IPS DF 19.7 (cell line): ENCODE results near the gene COL4A6.
"Not testable (repeated sequence)": the region's sequence is repeated elsewhere in the genome, so short reads cannot be mapped to it uniquely, and the experiment has no call there.

ENCODE experiments used
- DNase-seq: peaks from one replicate; pipeline ENCODE4 v3.0.0-alpha.2; 2013; ENCODE audit warnings: low read depth, low spot score

COL4A6 gene

GRCh38 chrX:108438110-108438623 is at the start of gene COL4A6:
Gene COL4A6, minus strand, starts transcription at chrX:108438422. Its CDS starts 226 bp downstream, at chrX:108438196.
- peak; percentile 28 for DNase-seq

GRCh38 chrX:108485960-108486359 is 47.7 kb upstream of the COL4A6 start:
- no peak for DNase-seq

GRCh38 chrX:108484251-108484650 is 46.0 kb upstream of the COL4A6 start:
- no peak for DNase-seq

GRCh38 chrX:108481528-108481927 is 43.3 kb upstream of the COL4A6 start:
- not testable (repeated sequence) for DNase-seq

- no peak for DNase-seq
Observed at GRCh38 chrX:108473979-108474378, 35.8 kb upstream of the COL4A6 start.

- no peak for DNase-seq
Observed at GRCh38 chrX:108468486-108468885, 30.3 kb upstream of the COL4A6 start.

- DNase-seq, result no peak
Observed at GRCh38 chrX:108464604-108465003, 26.4 kb upstream of the COL4A6 start.

GRCh38 chrX:108456971-108457477 is 18.8 kb upstream of the COL4A6 start:
- DNase-seq, result no peak

GRCh38 chrX:108453841-108454240 is 15.6 kb upstream of the COL4A6 start:
- DNase-seq, result no peak

- DNase-seq, result no peak
Observed at GRCh38 chrX:108447303-108447702, 9.1 kb upstream of the COL4A6 start.

GRCh38 chrX:108442901-108443464 is 4.8 kb upstream of the COL4A6 start:
- no peak for DNase-seq

- no peak for DNase-seq
Observed at GRCh38 chrX:108439961-108440696, 1.9 kb upstream of the COL4A6 start.

- DNase-seq, result peak; percentile 59
Observed at GRCh38 chrX:108439426-108439942, 1.3 kb upstream of the COL4A6 start, which contains the start of gene COL4A5. Gene COL4A5, plus strand, starts transcription at chrX:108439838. Its CDS starts 288 bp downstream, at chrX:108440126.

- DNase-seq, result no peak
Observed at GRCh38 chrX:108437349-108438109, 693 bp downstream of the COL4A6 start.

- DNase-seq, result no peak
Observed at GRCh38 chrX:108435261-108435660, 3.0 kb downstream of the COL4A6 start.

GRCh38 chrX:108426262-108426661 is 12.0 kb downstream of the COL4A6 start:
- no peak for DNase-seq

GRCh38 chrX:108420481-108420880 is 17.7 kb downstream of the COL4A6 start:
- no peak for DNase-seq

GRCh38 chrX:108419401-108419800 is 18.8 kb downstream of the COL4A6 start:
- DNase-seq, result no peak

- DNase-seq, result no peak
Observed at GRCh38 chrX:108417257-108417656, 21.0 kb downstream of the COL4A6 start.

GRCh38 chrX:108415891-108416290 is 22.3 kb downstream of the COL4A6 start:
- no peak for DNase-seq

- no peak for DNase-seq
Observed at GRCh38 chrX:108415146-108415545, 23.1 kb downstream of the COL4A6 start.

GRCh38 chrX:108412783-108413182 is 25.4 kb downstream of the COL4A6 start:
- no peak for DNase-seq
